ENCODE results near the gene PES1.
A peak's percentile ranks its signal among the peaks of the same experiment; 100 is the strongest.
"Not testable (repeated sequence)": the region's sequence is repeated elsewhere in the genome, so short reads cannot be mapped to it uniquely, and the experiment has no call there.

PES1 gene

DNA sequence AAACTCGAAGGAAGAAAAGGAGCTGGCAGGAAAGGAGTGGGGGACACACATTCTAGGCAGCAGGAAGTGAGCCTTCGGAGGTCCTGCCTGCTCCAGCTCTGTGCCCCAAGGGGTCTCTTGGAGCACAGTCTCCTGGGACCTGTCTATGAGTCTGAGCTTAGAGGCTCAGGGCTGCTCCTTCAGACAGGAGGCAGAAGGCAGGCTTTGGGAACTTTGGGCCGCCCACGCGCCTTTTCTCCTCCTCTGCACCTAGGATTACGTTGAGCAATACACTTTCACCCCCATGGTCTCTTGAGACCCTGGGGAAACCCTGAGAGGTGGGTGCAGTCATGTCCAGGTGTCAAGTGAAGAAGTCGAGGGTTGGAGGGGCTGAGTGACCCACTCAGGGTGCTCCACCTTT, 16.2 kb upstream of the PES1 start:
- peak; percentile 31 to 47 (median 42) for DNase-seq

DNA sequence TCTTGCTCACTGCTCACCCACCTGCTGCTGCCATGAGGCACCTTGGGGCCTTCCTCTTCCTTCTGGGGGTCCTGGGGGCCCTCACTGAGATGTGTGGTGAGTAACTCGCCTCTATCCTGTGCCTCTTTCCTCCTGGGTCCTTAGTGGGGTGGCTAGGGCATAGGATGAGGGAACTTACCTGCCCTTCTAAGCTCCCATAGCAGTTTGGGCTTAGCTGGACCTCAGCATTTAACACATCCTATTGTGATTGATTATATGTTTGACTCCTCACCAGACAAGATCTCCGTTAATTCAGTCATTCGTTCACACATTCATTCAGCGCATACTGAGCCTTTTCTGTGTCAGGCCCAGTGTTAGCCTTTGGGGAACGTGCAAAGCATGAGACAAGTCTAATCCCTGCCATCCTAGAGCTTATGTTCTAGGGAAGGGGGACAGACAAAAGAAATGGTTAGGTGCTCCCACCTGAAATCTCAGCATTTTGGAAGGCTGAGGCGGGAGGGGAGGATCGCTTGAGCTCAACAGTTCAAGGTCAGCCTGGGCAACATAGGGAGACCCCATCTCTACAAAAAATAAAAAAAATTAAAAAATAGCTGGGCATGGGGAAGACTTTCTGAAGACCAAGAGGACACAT, 15.7 kb upstream of the PES1 start:
- DNase-seq, result no peak

DNA sequence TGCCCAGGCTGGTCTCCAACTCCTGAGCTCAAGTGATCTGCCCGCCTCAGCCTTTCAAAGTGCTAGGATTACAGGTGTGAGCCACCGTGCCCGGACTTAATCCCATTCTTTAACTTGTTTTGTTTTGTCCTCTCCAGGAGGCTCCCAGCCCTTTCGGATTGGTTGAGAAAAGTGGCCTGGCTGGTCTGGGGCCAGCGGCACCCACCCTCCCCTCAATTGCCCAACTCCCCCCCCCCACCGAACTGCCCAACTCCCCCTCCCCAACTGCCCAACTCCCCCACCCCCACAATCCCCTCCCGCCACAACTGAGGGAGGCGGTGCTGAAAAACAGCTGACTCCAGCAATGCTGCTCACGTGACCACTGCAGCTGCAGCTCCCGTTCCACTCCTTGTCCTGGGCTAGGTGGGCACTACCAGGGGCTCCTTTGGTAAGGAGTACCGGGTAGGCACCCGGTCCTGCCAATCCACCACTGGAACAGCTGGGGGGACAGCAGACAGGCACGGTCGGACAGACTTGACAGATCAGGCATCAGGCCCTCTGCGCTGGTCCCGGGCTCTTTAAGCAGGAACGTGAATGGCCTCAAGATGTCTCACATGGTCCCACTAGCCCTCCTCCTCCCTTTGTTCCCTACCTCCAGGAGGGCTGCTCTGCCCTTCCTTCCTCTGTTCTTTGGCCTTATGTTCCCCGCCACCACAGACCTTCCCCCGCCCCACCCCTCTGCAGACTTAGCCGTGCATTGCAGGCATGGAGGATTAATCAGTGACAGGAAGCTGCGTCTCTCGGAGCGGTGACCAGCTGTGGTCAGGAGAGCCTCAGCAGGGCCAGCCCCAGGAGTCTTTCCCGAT, 15.0 kb upstream of the PES1 start, which contains the start of gene TCN2:
TSS of gene TCN2 (plus strand) at position 720 of the 845 bp plus-strand sequence. CDS start 158 bp downstream, outside the sequence.
- DNase-seq, result peak; percentile 87 to 90 (median 88)

DNA sequence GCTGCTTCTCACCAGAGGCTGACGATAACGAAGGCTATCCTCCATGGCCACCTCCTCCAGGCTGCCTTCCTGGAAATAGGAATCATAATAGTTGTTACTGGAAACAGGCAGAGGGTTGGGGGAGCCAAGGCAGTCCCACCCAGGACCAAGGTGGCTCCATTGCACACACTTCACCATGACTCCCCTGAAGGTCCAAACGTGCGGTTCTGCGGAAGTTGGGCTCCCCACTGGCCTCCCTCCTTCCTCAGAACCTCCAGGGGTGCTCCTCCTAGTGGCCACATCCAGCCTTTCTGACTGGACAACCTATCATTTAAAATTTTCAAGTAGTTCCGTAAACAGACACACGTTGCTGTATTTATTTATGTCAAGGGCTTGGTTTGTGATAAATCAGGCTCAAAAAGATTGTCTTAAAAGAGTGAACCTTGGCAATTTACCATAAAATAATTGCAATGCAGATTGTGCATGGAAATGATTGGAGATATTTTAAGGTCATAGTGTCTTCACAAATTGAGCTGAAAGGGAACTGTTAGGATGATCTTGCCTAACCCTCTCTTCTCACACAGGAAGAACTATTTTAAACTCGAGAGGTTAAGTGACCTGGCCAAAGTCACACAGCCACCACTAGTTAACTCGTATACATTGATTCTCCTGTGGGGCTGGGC, 13.9 kb upstream of the PES1 start:
- peak; percentile 73 to 78 (median 77) for DNase-seq

DNA sequence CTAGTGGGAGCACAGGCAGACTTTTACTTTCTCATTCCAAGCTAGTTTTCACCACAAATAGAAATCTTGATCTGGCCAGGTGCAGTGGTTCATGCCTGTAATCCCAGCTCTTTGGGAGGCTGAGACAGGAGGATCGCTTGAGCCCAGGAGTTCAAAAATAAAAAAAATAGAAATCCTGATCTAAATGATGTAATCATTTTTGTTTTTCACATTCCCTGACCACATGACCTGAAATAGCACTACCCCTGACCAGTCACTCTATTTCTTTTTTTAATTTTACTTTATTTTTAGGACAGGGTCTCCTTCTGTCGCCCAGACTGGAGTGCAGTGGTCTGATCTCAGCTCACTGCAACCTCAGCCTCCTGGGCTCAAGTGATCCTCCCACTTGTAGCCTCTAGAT, 13.0 kb upstream of the PES1 start:
- DNase-seq, result no peak

DNA sequence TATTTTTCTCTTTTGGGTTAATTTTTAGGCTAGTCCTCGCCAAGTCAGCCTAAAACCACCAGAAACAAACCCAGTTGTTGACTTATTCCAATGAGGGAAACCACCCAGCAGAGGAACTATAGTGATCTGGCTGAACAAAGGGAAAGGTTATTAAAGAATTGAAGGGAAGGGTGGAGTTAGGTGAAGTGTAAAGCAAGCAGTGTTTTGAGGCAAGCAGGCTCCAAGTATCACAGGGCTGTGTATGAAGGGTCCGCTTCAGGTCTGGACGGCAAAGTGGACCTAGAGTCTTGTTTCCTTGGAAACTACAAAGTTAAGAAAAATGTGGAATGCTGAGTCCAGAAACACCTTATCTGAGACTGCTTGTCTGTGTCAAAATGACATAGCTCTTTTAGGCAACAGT, 12.1 kb upstream of the PES1 start:
- no peak for DNase-seq

DNA sequence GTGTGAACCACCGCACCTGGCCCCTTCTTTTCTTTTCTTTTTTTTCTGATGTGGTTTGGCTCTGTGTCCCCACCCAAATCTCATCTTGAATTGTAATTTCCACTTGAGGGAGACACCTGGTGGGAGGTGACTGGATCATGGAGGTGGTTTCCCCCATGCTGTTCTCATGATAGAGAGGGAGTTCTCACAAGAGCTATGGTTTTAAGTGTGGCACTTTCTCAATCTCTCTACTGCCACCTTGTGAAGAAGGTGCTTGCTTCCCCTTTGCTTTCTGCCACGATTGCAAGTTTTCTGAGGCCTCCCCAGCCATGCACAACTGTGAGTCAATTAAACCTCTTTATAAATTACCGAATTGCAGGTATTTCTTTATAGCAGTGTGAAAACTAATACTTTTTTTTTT, 10.3 kb upstream of the PES1 start:
- DNase-seq, result no peak

DNA sequence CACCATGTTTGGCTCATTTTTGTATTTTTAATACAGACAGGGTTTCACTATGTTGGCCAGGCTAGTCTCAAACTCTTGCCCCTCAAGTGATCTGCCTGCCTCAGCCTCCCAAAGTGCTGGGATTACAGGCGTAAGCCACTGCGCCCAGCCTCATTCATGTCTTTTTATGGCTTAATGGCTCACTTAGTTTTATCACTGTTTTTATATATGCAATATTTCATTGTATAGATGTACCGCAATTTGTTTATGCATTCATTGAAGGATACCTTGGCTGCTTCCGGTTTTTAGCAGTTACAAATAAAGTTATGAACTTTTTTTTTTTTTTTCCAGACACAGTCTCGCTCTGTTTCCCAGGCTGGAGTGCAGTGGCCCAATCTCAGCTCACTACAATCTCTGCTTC, 9.8 kb upstream of the PES1 start:
- no peak for DNase-seq

DNA sequence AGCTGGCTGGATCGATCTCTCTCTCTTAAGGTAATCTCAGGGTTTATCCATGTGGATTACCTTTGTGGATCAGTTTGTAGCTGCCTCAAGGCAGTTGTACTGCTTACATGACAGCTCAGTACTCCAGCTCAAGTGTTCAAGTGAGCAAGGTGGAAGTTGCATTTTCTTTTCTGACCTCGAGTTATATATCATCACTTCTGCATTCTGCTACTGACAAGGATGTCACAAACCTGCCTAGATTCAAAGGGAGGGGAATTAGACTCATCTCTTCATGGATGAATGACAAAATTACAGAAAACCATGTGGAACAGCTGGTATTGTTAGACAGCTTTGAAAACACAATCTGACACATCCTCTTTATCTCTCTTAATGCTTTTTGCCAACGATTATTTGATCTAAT, 9.2 kb upstream of the PES1 start:
- peak; percentile 14 to 47 (median 39) for DNase-seq

DNA sequence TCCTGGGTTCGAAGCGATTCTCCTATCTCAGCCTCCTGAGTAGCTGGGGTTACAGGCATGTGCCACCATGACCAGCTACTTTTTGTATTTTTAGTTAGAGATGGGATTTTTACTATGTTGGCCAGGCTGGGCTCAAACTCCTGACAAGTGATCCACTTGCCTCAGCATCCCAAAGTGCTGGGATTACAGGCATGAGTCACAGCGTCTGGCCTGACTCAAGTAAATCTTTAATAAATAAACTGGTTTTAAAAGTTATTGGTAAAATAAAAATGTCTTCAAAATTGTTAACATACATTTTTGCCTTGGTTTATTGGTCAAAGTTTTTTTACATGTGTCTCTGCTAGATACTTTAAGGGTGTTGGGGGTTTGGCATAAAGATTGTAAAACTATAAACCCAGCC, 7.3 kb upstream of the PES1 start:
- DNase-seq, result no peak

DNA sequence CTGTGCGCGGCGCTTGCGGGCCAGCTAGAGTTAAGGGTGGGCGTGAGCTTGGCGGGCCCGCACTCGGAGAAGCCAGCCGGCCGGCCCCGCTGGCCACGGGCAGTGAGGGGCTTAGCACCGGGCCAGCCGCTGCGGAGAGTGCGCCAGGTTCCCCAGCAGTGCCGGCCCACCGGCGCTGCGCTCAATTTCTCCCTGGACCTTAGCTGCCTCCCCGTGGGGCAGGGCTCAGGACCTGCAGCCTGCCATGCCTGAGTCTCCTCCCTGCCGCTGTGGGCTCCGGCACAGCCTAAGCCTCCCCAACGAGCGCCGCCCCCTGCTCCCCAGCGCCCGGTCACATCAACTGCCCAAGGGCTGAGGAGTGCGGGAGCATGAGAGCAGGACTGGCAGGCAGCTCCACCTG, 5.2 kb upstream of the PES1 start:
- no peak for DNase-seq

DNA sequence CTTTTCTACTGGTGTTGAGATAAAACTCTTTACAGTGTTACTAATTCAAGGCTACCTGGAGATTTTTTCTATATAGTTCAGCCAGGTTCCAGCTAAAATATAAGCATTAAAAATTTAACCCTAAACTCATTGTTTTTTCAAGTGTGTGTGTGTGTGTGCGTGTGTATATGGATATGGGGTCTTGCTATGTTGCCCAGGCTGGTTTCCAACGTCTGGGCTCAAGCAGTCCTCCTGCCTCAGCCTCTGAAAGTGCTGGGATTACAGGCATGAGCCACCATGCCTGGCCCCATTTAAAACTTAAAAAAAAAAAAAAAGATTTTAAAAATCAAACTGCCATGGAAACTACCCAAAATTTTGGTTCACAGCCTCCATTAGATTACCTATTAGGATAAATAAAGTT, 4.5 kb upstream of the PES1 start:
- no peak for DNase-seq

DNA sequence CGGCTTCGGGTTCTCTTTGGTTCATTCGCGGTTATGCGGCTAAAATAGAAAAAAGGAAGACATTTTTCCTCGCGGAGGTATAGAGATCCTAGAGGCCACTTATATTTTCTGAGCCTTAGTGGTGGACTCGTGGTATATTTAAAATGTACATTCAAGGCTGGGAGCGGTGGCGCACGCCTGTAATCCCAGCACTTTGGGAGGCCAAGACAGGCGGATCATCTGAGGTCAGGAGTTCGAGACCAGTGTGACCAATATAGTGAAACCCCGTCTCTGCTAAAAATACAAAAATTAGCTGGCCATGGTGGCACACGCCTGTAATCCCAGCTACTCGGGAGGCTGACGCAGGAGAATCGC, 627 bp upstream of the PES1 start:
- not testable (repeated sequence) for DNase-seq

DNA sequence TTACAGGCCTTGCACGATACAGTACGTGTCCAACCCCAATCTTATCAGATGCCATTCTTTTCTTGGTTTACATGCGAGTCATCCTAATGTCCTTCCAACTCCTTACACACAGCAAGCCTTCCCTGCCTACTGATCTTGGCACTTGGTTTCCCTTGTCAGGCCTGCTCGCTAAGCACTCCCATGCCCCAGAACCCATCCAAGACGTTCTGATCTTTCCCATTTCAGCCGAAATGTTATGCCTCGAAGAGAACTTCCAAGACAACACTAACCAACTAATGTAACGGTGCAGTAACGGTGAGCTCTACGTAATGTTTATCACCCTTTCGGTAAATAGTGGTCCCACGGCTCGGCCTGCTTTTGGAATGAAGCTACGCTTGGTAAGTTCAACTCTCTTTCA, 521 bp downstream of the PES1 start:
- DNase-seq, result peak in 1 of 3 donors; percentile 28

DNA sequence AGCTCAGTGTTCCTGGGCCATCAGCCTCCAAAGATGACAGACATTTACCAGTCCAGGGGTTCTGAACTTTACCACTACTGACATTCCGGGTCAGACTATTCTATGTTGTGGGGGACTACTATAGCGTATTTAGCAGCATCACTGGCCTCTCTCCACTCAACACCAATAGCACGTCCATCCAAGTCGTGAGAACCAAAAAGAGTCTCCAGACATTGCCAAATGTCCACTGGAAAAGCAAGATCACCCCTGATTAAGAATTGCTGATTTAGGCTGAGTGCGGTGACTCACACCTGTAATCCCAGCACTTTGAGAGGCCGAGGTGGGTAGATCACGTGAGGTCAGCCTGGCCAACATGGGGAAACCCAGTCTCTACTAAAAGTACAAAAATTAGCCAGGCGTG, 5.3 kb downstream of the PES1 start:
- DNase-seq, result no peak

DNA sequence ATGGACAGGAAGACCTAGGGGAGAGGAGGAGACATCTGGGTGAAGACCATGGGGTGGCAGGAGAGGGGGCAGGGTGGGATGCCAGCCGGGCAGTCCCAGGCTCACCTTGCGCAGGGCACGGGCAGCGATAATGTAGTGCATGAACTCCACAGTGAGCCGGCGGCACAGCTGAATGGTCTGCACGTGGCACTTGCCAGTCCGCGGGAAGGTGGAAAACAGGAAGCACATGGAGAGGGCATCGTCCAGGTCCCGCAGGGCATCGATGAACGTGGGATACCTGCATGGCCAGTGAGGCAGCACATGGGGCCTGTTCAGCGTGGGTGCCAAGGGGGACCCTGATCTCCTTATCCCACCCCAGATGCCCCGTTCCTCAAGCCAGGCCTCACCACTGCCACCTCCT, 7.3 kb downstream of the PES1 start:
- no peak for DNase-seq

DNA sequence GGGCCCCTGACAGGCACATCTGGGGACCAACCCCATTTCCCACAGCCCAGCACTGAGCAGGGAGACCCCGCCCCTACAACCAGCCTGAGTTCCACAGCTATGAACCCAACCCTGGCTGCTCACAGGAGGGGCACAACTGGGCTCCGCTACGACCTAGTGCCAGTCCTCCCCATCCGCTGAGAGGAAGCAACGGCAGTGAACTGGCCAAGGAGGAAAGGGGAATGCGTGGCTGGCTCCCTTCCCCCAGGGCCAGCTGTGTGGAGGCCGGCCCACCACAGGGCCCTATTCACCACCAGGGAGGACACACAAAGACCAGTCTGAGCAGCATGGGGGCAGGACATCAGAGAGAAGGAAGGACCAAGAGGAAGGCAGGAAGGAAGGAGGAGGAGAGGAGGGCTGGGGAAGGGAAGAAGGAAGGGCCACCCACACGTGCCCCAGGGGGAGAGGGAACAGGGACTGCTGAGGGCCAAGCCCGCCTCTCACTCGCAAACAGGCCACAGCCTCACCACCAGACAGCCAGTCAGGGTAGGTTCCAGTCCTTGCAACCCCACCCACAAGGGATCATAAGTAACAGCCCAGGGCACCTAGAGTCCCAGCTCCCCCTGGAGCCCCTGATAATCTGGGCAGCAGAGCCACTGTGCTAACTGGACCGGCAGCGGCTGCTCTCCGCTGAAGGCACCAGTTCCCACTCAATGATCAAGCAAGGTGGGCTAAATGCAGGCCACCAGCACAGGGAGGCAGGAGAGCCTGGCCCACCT, 8.7 kb downstream of the PES1 start:
- DNase-seq, result no peak

DNA sequence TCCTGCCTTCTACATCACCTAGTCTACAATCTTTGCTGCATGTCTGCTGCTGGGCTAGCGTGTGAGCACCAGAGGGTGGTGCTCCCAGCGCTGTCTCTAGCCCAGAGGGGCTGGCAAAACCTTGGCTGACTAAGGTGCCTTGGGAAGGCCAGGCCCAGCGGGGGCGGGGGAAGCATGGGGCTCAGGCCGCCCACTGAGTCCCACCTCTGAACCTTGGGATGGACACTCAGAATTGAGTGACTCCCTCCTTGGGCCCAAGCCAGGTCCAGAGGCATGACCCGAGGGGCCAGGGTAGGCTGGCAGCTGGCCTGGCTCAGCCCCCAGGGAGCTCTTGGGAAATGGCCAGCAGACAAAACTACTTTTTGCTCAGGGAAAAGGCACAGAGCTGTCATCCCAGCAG, 9.7 kb downstream of the PES1 start:
- DNase-seq, result no peak

DNA sequence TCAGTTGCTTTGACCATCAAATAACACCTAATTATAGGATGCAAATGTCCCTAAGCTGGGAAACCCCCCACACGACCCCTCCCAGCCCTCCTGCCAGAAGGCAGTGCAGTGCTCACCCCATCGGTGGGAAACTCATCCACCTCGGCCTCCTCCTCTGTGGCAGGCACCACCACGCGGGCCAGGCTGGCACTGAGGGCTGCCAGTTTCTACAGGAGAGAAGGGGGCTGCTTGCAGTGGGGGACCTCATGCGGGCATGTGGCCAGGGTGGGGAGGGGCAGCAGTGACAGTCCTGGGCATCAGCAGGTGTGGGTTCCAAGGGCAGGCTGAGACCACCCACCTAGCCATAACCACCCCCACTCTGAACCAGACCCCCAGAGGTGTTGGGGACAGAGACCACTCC, 10.8 kb downstream of the PES1 start:
- DNase-seq, result no peak

DNA sequence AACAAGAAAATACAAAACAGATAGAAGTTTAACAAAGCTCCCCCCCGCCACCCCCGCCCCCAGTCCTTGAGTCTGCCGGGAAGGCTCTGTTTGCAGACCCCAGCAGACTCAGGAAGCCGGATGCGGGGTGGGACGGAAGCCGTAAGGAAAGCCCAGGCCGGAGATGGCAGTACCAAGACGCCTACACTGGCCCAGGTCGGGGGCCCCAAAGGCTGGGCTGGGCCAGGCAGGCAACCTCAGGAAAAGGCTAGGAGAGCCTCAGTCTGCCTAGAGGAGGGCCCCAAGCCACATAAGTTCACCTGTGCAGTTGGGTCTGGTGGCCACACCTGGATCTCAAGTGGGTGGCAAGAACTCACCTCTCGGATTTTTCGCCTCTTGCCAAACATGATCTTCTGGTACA, 13.2 kb downstream of the PES1 start:
- no peak for DNase-seq

DNA sequence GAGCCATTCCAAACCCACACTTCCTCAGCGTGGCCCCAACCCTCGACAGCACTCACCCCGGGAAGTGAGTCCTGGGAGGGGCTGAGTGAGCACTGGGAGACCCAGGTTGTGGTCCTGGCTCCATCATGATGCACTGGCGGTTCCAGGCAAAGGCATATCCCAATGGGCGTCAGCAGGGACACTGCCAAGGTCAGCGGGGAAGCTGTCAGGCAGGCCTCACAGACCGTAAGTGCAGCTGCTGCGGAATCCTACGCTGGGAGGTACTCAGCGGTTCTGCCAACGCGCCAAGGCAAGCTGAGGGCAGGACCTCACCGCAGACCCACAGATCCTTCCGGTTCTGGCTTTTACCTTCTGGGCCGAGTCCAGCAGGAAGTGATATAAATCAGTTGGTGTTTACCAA, 15.9 kb downstream of the PES1 start:
- DNase-seq, result no peak

DNA sequence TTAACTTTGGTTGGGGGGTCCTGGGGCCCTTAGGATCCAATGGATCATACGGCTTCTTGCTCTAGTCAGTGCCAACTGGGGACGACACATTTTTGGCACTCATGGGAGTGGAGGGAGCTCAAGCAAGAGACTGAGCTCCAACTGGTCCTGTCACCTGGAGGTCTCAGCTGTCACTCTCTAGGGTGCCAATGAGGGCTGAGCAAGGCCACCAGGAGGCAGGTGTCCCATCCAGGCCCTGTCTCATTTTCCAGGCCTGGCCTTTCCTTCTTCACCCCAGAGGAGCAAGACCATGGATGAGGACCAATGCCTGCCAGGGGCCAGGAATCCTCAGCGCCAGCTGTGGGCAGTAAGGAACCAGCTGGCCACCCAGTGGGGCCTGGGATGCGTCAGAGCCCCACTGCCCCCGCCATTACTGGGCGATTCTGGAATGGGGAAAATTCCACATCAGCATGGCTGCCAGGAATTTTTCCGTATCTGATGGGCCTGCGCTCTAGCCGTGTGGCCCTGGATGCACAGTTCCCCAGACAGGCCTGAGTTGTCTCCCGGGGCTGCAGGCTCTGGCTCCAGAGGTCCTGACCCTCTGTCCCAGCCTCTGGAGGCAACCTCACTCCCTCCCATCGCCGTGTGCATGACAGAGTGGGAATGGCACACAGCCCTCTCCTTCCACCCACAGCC, 16.6 kb downstream of the PES1 start:
- no peak for DNase-seq

Data from suppressor macrophage treated with lipopolysaccharide for 1 hour (primary cell).